GM21825 (cell line): ENCODE data around the gene PTPRCAP.
A peak's percentile ranks its signal among the peaks of the same experiment; 100 is the strongest.
"Not testable (repeated sequence)": the region's sequence is repeated elsewhere in the genome, so short reads cannot be mapped to it uniquely, and the experiment has no call there.

Experiments used
- ATAC-seq: cut with Tn5 transposase; IDR thresholded peaks from one replicate; pipeline ENCODE4 v1.9.1; 2021; ENCODE audit warnings: mild to moderate bottlenecking, moderate library complexity; ENCODE audit not compliant: unreplicated experiment

Gene PTPRCAP

DNA sequence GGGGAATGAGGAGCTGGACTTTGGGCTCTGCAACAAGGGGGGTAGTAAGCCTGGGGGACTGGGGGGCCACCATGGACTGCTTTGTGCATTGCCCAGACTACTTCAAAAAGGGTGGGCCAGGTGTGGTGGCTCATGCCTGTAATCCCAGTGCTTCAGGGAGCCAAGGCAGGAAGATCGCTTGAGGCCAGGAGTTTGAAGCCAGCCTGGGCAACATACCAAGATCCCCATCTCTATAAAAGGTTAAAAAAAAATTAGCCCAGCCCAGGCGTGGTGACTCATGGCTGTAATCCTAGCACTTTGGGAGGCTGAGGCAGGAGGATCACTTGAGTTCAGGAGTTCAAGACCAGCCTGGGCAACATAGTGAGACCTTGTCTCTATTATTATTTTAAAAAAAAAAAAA, 28.0 kb upstream of the PTPRCAP start:
- ATAC-seq: not testable (repeated sequence)

DNA sequence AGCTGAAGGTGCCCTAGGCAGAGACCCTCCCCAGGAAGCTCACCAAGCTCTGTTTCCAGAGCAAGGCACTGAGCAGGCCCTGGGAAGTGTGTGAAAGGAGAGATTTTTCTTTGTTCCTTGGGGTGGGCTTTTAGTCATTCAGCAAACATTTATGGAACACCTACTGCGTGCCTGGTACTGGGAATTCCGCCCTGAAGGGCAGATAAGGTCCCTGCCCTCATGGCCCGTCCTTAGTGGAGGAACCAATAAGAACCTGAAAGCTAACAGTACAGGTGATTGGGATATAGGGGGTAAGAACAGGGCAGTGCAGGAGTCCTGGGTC, 27.7 kb upstream of the PTPRCAP start:
- no peak for ATAC-seq

DNA sequence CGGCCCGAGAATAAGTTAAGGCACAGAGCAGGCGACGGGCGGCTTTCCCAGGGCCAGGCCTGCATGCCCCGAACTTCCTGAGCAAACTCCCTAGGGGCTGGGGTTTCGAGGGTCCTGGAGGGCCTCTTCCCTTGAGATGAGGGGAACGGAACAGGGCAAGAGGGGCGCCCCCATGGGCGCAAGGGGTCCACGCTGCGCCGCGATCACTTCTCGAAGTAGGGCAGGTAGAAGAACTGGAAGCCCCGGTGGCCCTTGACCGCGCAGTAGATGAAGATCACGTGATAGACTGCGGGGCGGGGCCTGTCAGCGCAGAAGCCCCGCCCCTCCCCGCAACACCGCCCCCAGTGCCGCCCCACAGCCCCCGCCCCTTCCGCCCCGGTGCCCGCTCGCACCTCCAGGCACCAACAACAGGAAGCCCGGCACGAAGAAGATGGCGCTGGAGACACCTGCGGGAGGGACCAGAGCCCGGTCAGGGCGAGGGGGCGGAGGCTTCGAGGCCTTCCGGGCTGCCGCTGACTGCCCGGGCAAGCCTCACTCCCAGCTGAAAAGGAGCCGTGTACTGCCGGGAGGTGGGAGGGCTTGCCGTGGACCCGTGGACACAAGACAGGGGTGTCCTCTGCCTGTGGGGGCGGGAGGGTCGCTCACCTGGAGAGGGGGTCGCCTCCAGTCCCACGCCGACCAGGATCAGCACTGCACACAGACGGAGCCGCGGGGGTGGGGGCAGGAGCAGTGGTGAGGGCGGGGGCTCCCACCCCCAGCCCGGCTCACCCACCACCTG, 27.1 kb upstream of the PTPRCAP start:
- ATAC-seq: peak; percentile 51

DNA sequence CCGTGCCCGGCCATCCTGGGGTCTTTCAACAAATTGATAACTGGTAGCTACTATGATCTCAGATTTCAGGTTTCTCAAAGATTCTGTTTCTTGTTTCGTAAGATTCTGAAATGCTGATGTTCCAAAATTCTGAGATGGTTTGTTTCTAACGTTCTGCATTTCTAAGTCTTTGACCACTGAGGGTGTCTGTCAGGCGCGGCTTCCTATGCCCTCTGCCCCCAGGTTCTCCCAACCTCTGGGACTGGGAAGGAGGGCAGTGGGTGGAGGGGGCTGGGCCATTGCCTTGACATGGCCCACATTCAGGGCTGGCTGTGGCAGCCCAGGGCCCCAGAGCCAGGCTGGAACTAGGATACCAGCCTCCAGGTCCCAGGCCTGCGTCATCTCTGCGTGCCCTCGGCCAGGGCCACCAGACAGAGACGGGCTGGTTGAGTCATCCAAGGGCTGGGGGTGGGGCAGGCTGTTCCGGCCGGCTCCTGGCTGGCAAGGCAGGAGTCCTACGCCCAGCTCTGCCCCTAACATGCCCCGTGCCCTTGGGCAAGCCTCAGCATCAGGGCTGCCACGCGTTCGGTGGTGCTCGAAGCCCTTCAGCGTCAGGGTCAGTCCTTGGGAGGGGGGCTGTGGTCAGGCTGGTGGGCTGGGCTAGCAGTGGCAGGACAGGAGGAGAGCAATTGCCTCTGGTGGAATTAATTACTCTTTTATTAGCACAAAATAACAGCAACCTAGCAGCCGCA, 26.4 kb upstream of the PTPRCAP start:
- ATAC-seq: no peak

DNA sequence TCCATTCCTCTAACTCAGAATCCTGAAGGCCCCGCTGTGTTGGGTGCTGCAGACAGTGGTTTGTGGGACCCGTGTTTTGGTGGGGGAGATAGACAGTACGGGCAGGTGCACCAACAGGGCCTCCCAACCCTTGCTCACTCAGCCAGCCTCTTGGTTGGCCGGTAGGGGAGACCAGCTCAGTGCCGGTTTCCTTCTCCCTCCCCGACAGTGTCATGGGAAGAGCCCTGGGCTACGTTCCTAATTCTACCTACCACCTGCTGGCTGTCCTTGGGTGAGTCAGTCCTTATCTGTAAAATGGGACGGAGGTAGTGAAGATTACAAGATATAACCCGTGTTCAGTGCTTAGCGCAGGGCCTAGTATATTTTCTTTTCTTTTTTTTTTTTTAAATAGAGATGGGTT, 25.7 kb upstream of the PTPRCAP start:
- ATAC-seq: no peak

DNA sequence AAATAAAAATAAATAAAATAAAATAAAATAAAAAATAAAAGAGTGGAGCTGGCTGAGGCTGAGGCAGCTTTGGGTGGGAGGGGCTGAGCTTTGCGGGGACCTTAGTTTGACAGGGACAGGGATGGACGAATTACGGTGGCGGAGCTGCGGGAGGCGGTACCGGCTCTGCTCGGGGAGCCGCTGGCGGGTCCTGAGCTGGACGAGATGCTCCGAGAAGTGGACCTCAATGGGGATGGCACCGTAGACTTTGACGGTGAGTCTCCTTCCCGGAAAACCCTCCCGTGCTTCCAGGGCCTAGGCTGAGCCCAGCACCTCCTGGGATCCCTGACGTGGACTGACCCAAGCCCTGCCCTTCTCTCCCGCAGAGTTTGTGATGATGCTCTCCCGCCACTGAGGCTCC, 20.8 kb upstream of the PTPRCAP start:
- ATAC-seq: no peak

DNA sequence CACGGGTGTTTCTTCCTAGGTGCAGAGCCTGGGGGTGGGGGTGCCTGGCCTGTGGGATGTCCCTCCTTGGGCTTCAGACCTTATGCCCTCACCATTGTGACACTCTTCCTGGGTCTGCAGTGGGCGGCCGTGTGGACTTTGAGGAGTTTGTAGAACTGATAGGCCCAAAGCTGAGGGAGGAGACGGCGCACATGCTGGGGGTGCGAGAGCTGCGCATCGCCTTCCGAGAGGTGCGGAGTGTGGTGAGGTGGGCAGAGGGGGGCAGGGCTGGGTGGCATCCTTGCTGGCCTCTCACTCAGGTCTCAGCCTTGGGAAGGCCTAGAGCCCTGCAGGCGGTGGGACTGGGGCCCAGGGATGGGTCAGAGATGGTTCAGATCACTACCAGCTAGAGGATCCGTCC, 20.0 kb upstream of the PTPRCAP start:
- no peak for ATAC-seq

DNA sequence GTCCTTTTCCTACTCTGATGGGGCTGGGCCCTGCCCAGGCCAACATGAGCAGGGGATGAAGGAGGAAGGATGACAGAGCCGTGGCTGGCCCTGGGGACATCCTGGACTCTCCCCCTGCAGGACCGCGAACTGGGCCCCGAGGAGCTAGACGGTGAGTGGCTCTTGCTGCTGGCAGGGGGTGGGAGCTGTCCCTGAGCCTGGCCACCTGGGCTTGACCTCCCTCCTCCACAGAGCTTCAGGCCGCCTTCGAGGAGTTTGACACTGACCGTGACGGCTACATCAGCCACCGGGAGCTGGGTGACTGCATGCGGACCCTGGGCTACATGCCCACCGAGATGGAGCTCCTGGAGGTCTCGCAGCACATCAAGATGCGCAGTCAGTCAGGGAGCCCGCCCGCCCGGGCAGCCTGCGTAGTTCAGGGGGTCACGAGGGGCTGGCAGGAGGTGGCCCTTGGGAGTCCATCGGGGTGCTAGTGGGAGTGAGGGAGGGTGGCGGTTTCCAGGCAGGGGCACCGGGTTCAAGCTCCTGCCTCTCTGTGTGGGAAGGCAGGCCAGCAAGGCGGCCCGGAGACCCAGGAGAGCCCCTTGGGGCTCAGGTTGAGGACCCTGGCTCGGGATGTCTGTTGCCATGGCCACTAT, 18.7 kb upstream of the PTPRCAP start:
- ATAC-seq: no peak

DNA sequence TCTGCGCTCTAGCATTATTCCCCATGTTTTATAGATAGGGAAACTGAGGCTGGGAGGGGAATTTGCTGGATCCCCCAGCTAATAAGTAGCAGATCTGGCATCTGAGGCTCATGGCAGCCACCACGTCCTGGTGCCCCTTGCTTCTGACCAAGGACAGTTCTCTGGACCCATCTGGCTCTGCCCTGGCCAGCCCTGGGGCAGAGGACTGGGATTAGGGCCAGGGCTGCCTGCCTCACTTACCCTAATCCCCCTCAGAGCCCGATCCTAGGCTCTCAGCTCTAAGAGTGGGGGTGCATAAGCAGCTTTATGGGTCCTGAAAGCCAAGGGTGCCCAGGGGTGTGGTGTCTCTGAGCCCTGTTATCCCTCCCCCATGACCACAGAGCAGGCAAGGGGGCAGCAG, 17.6 kb upstream of the PTPRCAP start, which contains the start of gene CABP4:
Gene CABP4 (plus strand): TSS at position 301 of the 400 bp plus-strand sequence. CDS start 70 bp downstream, at position 371.
- ATAC-seq: no peak

DNA sequence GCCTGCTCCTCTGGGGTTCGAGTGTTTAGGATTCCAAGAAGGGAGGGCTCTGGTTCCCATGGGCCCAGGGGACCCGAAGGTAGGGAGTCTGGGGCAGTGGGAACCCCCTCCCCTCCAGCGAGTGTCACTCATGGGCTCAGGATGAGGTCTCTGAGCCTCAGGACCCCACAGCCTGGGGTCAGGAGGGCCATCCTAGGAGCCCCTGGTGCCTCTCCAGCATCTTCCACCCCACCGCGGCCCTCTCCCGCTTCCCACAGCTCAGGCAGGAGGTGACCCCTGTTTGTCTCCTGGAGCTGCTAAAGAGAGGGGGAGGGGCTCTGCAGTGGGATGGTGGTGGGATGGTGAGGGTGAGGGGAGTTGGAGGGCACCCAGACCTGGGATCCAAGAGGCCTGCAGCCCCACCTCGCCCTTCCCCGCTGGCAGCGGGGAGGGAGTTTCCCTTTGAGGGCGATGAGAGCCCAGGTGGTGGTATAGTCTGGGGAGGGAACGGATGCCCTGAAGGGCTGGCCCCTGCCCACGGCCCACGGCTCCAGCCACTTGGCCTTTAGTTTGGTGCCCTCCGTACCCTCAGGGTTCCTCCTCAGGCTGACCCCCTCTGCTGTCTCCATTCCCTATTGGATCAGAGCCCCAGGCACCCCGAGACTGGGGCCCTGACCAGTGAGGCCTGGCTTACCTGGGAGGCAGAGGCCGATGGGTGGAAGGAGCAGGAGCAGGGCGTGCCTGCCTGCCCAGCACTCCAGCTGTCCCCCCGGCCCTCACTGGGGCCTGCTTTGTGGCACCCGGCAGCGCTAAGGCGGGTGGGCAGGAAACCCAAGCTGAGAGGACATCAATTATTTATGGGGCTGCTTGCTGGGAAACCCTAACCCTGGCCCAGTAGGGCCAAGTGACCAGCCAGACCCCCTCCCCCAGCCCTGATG, 16.6 kb upstream of the PTPRCAP start:
- no peak for ATAC-seq

DNA sequence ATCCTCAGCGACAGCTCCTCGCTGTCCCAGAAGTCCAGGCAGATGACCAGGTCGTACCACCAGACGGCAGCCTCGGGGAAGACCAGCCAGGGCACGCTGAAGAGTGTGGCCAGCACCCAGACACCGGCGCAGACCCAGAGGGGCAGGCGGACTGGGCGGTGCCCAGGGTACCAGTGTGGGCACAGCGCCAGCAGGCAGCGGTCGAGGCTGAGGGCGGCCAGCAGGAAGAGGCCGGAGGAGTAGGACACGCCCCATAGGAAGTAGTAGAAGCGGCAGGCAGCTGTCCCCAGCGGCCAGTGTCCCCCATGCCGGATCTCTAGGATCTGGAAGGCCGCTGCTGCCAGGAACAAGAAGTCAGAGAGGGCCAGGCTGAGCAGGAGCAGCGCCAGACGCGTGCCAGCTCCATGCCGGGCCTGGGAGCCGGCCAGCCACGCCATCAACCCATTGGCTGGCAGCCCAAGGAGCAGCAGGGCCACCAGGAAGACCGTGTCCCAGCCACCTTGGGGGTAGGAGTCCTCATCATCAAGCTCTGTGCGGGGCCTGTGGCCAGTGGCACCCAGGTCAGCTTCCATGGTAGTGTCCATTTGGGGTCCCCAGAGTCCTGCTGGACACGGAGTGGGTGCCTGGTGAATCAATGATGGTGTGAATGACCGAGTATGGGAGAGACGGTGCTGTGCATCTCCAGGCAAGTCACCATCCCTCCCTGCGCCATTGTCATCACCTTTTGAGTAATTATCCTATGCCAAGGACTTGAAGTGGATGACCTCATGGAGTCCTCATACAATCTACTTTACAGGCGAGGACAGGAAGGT, 14.9 kb upstream of the PTPRCAP start, which contains the start of gene GPR152:
Gene GPR152 (minus strand): TSS at position 589 of the 812 bp plus-strand sequence. CDS start 5 bp downstream, at position 584.
- ATAC-seq: no peak

DNA sequence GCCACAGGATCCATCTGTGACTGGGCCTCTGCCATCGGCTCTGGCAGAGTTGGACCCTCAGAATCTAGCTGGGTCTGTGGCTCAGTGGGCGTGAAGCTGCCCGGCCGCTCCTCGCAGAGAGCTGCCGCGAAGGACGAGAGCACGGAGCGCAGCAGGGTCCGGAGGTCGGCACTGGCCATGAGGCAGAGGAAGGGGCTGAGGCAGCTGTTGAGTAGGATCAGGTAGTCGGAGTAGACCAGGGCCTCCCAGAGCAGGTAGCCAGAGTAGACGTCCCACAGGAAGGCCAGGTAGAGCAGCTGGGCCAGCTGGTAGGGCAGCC, 14.1 kb upstream of the PTPRCAP start:
- ATAC-seq: no peak

DNA sequence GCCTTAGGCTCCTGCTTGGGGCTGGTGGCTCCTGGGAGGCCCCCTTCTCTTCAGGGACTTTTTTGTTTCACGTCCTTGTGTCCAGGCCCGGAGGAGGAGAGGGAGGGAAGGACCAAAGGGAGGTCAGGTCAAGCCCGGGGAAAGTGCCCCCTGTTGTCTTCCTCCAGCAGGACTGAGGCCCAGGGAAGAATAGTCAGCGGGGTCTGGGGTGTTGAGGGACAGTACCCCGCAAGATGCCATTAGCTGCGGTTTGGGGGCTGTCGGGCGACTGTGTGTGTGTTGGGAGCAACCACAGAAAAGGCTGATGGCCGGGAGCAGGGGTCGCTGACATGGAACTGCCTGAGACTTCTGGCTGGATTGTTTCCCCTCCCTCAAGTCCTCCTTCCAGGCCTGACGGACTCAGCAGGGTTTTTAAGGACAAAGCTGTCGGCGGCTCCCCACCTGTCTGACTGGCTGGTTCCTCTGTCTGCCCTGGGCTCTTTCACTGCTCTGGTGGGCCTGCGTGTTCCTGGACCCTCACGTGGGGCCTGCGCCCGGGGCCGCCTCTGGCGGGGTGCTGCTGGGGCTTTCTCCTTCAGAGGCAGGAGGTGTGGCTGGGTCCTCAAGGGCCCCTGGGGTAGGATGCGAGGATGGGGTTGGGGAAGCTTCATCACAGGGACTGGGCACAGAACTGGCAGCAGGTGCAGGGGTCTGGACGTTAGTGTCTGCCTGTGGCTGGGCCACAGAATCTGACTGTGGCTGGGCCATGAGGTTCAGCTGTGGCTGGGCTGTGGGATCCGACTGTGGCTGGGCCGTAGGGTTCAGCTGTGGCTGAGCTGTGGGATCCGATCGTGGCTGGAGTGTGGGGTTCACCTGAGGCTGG, 13.5 kb upstream of the PTPRCAP start:
- no peak for ATAC-seq

DNA sequence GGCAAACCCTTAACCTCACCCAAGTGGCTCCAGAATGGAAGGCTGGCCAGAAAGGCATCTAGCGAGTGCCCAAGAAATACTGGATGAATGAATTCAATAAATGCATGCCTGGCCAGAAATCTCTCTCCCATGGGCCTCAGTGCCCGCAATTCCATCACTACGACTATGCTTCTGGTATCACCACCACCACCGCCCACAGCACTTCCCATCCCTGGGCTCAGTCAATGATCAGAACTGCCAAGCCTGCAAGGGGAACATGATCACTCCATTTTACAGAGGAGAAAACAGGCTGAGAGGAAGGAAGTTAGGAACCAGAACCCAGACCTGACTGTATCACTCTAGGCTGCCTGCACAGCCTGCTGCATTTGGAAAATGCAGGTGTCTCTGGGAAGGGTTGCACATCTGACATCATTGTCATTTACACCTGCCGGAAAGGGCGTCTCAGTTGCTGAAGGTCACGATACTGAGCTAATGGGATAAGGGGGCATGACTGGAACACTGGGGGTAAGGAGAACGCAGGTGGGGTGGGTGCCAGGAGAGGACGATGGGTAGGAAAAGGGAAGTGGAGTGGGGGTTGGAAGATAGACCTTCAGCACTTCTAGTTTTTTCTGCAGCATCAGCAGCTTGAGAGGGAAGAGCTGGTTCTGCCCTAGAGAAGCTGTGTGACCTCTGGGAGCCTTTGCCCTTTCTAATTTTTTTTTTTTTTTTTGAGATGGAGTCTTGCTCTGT, 11.8 kb upstream of the PTPRCAP start:
- no peak for ATAC-seq

DNA sequence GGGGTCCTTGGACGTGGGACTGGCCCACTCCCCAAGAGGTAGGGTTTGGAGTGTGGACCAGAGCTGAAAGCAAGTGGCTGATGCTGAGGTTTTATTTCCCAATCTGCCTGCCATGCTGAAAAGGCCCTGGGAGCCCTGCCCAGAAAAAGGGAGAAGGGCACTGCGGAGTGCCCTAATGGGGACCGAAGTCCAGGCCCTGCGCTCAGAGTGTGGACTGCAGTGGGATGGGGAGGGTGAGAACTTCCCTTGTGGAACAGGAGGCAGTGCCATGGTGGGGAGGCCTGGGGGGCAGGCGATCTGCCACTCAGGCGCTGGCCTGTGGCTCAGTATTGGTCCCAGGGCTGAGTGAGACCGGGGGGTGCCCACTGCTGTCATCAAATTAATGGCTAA, 10.7 kb upstream of the PTPRCAP start:
- ATAC-seq: no peak

DNA sequence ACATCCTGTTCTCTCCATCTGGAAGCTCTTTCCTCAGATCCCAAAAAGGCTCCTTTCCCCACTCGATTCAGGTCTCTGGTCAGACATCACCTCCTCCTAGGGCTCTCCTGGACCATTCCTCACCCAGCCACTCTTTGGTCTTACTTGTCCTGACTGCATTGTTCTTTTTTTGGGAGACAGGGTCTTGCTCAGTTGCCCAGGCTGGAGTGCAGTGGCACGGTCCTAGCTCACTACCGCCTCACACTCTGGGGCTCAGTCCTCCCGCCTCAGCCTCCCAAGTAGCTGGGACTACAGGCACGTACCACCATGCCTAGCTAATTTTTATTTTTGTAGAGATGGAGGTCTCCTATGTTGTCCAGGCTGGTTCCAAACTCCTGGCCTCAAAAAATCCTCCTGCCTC, 8.0 kb upstream of the PTPRCAP start:
- no peak for ATAC-seq

DNA sequence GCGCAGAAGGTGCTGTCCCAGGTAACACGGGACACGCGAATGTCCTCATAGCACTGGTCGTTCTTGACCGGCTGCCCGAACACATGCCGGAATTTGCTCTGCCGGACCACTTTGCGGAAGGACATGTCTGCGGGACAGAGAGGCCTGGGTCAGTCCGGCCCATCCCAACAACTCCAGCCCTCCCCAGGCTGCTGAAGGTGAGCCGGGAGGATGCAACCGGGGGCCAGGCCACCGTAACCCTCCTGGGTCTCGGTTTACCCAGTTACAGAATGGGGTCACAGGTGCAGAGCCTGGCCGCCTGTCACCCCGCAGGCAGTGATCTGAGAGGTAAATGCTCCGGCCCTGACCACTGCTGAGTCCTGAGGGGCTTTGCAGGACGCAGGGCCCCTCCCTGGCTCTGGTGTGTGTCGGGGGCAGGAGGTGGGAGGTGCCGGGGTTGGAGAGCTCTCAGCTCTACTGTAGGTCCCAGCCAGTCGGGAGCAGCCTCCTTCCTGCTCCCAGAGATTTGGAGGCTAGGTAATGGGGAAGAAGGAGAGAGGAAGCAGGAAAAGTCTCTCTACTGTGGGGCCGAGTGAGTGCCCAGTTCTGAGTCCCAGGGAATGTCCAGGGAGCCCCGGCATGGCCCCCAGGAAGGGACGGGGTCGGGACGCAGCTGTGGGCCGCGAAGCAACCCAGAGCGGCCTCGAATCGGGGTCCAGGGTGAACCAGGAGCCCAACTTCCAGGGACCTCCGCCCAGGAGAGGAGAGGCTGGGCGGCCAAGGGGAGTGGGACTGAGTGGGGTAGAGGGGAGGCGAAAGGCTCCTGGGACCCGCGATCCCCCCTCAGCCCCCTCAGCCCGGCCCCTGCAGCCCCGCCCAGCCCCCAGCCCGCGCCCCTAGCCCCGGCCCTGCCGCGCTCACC, 5.3 kb upstream of the PTPRCAP start:
- ATAC-seq: no peak
